Osteoblast (primary cell): ENCODE data around the gene PLXND1. TPM values are rescaled to one million over a fixed set of nuclear protein-coding genes. Genes with fewer than 3 reads are reported as not detected.

Experiments used
- DNase-seq: peaks from one replicate; pipeline ENCODE4 v3.0.0; 2011; ENCODE audit warnings: low spot score, mixed read lengths; ENCODE audit not compliant: insufficient read length; ENCODE audit errors: missing footprints
- H2AFZ ChIP-seq: 2 replicates; pipeline ENCODE4 v1.6.0; 2011; ENCODE audit warnings: mild to moderate bottlenecking, low read length
- H3K27ac ChIP-seq: 2 replicates; pipeline ENCODE4 v1.5.1; 2011; ENCODE audit warnings: mild to moderate bottlenecking, low read depth, low read length, moderate library complexity
- H3K27me3 ChIP-seq: 2 replicates; pipeline ENCODE4 v1.6.0; 2012; ENCODE audit warnings: mild to moderate bottlenecking, control low read depth, inconsistent platforms, low read length, moderate library complexity; ENCODE audit not compliant: insufficient read depth
- H3K36me3 ChIP-seq: 2 replicates; pipeline ENCODE4 v1.5.1; 2011; ENCODE audit warnings: mild to moderate bottlenecking, low read length, control low read depth, moderate library complexity; ENCODE audit not compliant: insufficient read depth
- H3K4me1 ChIP-seq: 2 replicates; pipeline ENCODE4 v1.5.1; 2011; ENCODE audit warnings: mild to moderate bottlenecking, low read length, control low read depth, moderate library complexity; ENCODE audit not compliant: insufficient read depth
- H3K4me2 ChIP-seq: 2 replicates; pipeline ENCODE4 v1.6.0; 2011; ENCODE audit warnings: mild to moderate bottlenecking, low read length; ENCODE audit not compliant: insufficient read depth
- H3K4me3 ChIP-seq: fragments of 200-600 bp; sonication (generic); 3 replicates; pipeline ENCODE4 v1.5.1; 2012; ENCODE audit warnings: mild to moderate bottlenecking, low read length, inconsistent platforms; ENCODE audit not compliant: insufficient read depth
- H3K79me2 ChIP-seq: 2 replicates; pipeline ENCODE4 v1.6.0; 2012; ENCODE audit warnings: mild to moderate bottlenecking, low read length, control low read depth, inconsistent platforms; ENCODE audit not compliant: insufficient read depth
- H3K9me3 ChIP-seq: 2 replicates; pipeline ENCODE4 v1.5.1; 2011; ENCODE audit warnings: low read depth, low read length, control low read depth
- H4K20me1 ChIP-seq: 2 replicates; pipeline ENCODE4 v1.6.0; 2012; ENCODE audit warnings: mild to moderate bottlenecking, low read length, control low read depth; ENCODE audit not compliant: insufficient read depth
- CTCF ChIP-seq: IDR thresholded peaks from 2 replicates; pipeline ENCODE4 v1.5.1; 2011; ENCODE audit warnings: mild to moderate bottlenecking, low read depth, low read length, moderate library complexity; ENCODE audit errors: extremely low read depth
- total RNA-seq: library from RNA; depleted of rRNA; stranded (reverse); fragments of >200 nt; gene quantifications from 2 replicates; pipeline ENCODE4 v1.2.3, GENCODE V29; 2012

Gene PLXND1
- total RNA-seq, 1 donor: 134 TPM

- Histone ChIP-seq H3K79me2 (no peaks in the 10 kb centered on the region), H3K27me3 (no peaks in the 10 kb centered on the region), H3K4me3 (no peak overlapping the region), H3K4me1 (peaks cover 10% of the 10 kb centered on the region), H3K27ac (no peak overlapping the region), H3K4me2 (no peak overlapping the region), H4K20me1 (no peaks in the 10 kb centered on the region), H2AFZ (no peak overlapping the region), H3K36me3 (peaks cover 31% of the 10 kb centered on the region), H3K9me3 (no peaks in the 10 kb centered on the region)
- no peak for DNase-seq
- no peak for TF ChIP-seq CTCF
Measured at GRCh38 chr3:129553719-129554118, 52.8 kb downstream of the PLXND1 start.

GRCh38 chr3:129553171-129553570 is 53.3 kb downstream of the PLXND1 start:
- no peak for DNase-seq
- no peak for TF ChIP-seq CTCF
- Histone ChIP-seq H3K36me3 (peaks cover 26% of the 10 kb centered on the region), H4K20me1 (no peaks in the 10 kb centered on the region), H2AFZ (no peak overlapping the region), H3K4me1 (peaks cover 5% of the 10 kb centered on the region), H3K4me3 (no peak overlapping the region), H3K4me2 (no peak overlapping the region), H3K27me3 (no peaks in the 10 kb centered on the region), H3K9me3 (no peaks in the 10 kb centered on the region), H3K79me2 (no peaks in the 10 kb centered on the region), H3K27ac (no peak overlapping the region)

- DNase-seq: no peak
- no peak overlapping the region for H3K27ac ChIP-seq
- no peak overlapping the region for H3K4me3 ChIP-seq
- no peaks in the 10 kb centered on the region for H4K20me1 ChIP-seq
- H3K27me3 ChIP-seq: no peaks in the 10 kb centered on the region
- H3K9me3 ChIP-seq: no peaks in the 10 kb centered on the region
- no peaks in the 10 kb centered on the region for H3K4me1 ChIP-seq
- no peaks in the 10 kb centered on the region for H3K79me2 ChIP-seq
- H3K4me2 ChIP-seq: no peak overlapping the region
- no peak overlapping the region for H2AFZ ChIP-seq
- no peak for TF ChIP-seq CTCF
- peaks cover 19% of the 10 kb centered on the region for H3K36me3 ChIP-seq
Measured at GRCh38 chr3:129552287-129553050, 54.0 kb downstream of the PLXND1 start.

GRCh38 chr3:129549805-129550204 is 56.7 kb downstream of the PLXND1 start:
- no peak for DNase-seq
- no peaks in the 10 kb centered on the region for H3K27me3 ChIP-seq
- H3K4me3 ChIP-seq: no peak overlapping the region
- H3K4me2 ChIP-seq: no peak overlapping the region
- no peak for TF ChIP-seq CTCF
- no peak overlapping the region for H3K27ac ChIP-seq
- H3K4me1 ChIP-seq: no peaks in the 10 kb centered on the region
- H3K9me3 ChIP-seq: no peaks in the 10 kb centered on the region
- H2AFZ ChIP-seq: no peak overlapping the region
- no peaks in the 10 kb centered on the region for H4K20me1 ChIP-seq
- H3K36me3 ChIP-seq: no peaks in the 10 kb centered on the region
- no peaks in the 10 kb centered on the region for H3K79me2 ChIP-seq
